Adrenal gland (tissue), 12 donors: ENCODE data around the gene APBB2. TPM values are rescaled to one million over a fixed set of nuclear protein-coding genes. Genes with fewer than 3 reads are reported as not detected.

ENCODE experiments used
- DNase-seq, 7 donors: peaks; one replicate each; pipeline ENCODE4 v3.0.0-alpha.2; 2019 to 2020
- H3K27ac ChIP-seq, 5 donors: fragments of 200-600 bp; sonication (generic) in 4 of 5; 1 replicate in 3 of 5; 2 replicates in 2 of 5; pipeline versions ENCODE4 v1.5.1 to v1.8.0; 2016 to 2020; ENCODE audit warnings: mild to moderate bottlenecking in 1 of 5
- H3K27me3 ChIP-seq: fragments of 200-600 bp; 2 replicates; pipeline ENCODE4 v1.8.0; 2021
- H3K36me3 ChIP-seq, 2 donors: fragments of 200-600 bp; replicated peaks in 1 of 2; 1 replicate in 1 of 2; 2 replicates in 1 of 2; pipeline versions ENCODE4 v1.5.1 to v1.8.0; 2018 to 2022
- H3K4me1 ChIP-seq, 2 donors: fragments of 200-600 bp; replicated peaks in 1 of 2; 1 replicate in 1 of 2; 2 replicates in 1 of 2; pipeline versions ENCODE4 v1.5.1 to v1.8.0; 2018 to 2021
- H3K4me3 ChIP-seq, 4 donors: fragments of 200-600 bp; sonication (generic) in 3 of 4; one replicate each; pipeline ENCODE4 v1.5.1; 2016 to 2018
- H3K9me3 ChIP-seq, 3 donors: fragments of 200-600 bp; sonication (generic) in 1 of 3; replicated peaks in 1 of 3; 1 replicate in 2 of 3; 2 replicates in 1 of 3; pipeline versions ENCODE4 v1.5.1 to v1.8.0; 2016 to 2021
- CTCF ChIP-seq, 6 experiments: fragments of 450-650 bp in 4 of 6; fragments of 200-600 bp in 2 of 6; sonication (generic) in 1 of 6; IDR thresholded peaks; 1 replicate in 5 of 6; 2 replicates in 1 of 6; pipeline versions ENCODE4 v1.5.1 to v1.8.0; 2016 to 2021; ENCODE audit warnings: antibody characterized with exemption in 6 of 6, mild to moderate bottlenecking in 2 of 6, moderate library complexity in 1 of 6
- POLR2A ChIP-seq, 2 donors: fragments of 450-650 bp; IDR thresholded peaks; one replicate each; pipeline ENCODE4 v1.6.1; 2017; ENCODE audit warnings: antibody characterized with exemption in 2 of 2, mild to moderate bottlenecking in 2 of 2, moderate library complexity in 1 of 2
- WGBS, 4 donors: extraction: QIAGEN DNeasy Blood & Tissue Kit in 2 of 4; methylation state at CpG; one replicate each; pipeline versions ENCODE4 v1.1.5 to v1.1.7; 2013 to 2017; 5-methylcytosine and 5-hydroxymethylcytosine counted together
- intact Hi-C, 2 donors: fragments of 100-400 bp; cut with DNase I; formaldehyde crosslinking; loops; one replicate each; pipeline versions ENCODE4 v1.14.1 to v1.15.0; 2022 to 2023
- polyA plus RNA-seq, 3 donors: library from polyadenylated mRNA; stranded (reverse); fragments of 200-250 nt in 2 of 3; fragments of 350-450 nt in 1 of 3; fragmentation: Illumina TruSeq in 1 of 3; extraction: RNeasy Lipid Tissue Mini Kit (QIAGEN cat#74804) in 1 of 3; gene quantifications; one replicate each; pipeline ENCODE4 v1.2.3, GENCODE V29; 2013 to 2014
- total RNA-seq, 9 donors: library from RNA; depleted of rRNA in 4 of 9; stranded (reverse); fragments of >200 nt in 4 of 9; fragments of 120-200 nt in 1 of 9; fragmentation: NEBNext Ultra II Directional in 1 of 9; extraction: Animal tissue kit (Norgen Biotek cat#: 25700) in 1 of 9; gene quantifications; one replicate each; pipeline versions ENCODE4 v1.1.0 to v1.2.4, GENCODE V29; 2013 to 2023
- donor health status: healthy with polysubstance abuse.
- donor health status: Bipolar disorder and iron deficiency.
- donor health status: DM: yes; HTN: yes; CAD: no.
- donor health status: DM: no; HTN: no; CAD: no.
- donor health status: DM: no; HTN: no; CAD: no.
- donor health status: DM: yes; HTN: yes; CAD: no.

The APBB2 gene
- total and polyA plus RNA-seq, 12 donors = 12.4 to 135 (median 39.7) TPM

DNA sequence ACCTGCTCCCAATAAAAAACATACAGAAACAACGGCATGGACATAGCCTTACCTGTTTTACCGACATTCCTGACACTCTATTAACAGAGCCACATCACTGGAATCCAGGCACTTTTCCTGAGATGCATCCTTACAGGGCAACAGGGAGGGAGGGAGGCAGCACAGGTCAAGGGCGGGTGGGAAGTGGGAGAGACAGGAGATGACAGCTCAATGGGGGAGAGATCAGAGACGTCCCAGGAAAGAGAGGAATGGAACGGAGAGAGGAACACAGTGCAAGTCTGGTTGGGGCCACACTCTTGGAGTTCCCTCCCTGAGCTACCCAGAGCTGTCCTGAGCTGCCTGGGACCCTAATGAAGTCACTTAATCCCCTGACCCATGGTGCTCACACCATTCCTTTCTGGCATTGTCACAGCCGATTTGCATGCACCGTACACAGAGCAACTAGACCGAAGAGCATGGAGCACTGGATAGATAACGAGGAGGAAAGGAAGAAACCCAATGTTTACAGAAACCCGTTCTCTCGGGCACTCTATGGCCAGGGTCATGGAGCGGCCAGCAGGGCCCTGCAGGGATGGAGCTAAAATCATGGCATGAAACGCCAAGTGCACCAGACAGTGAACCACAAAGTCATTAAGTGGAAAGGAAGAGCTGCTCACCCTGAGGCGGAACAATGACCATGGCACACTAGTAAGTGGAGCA is 371.5 kb downstream of the APBB2 start:
- Histone ChIP-seq H3K4me3 (no peak overlapping the region), H3K27me3 (no peaks in the 10 kb centered on the region), H3K9me3 (no peaks in the 10 kb centered on the region), H3K36me3 (no peaks in the 10 kb centered on the region), H3K4me1 (no peaks in the 10 kb centered on the region), H3K27ac (no peak overlapping the region)
- DNase-seq = no peak
- 72 to 84% (median 77%) methylated on average over 14 of the region's 14 CpGs for WGBS, 4 donors
- TF ChIP-seq CTCF (IDR thresholded peaks at IDR 0.05) (no peak), POLR2A (IDR thresholded peaks at IDR 0.05) (no peak)
- intact Hi-C loops = loop anchor here in 1 of 2 donors (5.0 kb wide), 1 partner anchor 44 kb away; no protein-coding TSS in a partner anchor

- Histone ChIP-seq H3K36me3 (no peaks in the 10 kb centered on the region), H3K4me3 (no peak overlapping the region), H3K27ac (no peak overlapping the region), H3K9me3 (no peaks in the 10 kb centered on the region), H3K27me3 (no peaks in the 10 kb centered on the region), H3K4me1 (no peaks in the 10 kb centered on the region)
- no peak for DNase-seq
- WGBS, 4 donors = 83 to 87% (median 85%) methylated on average over 13 of the region's 13 CpGs
- no peak for TF ChIP-seq CTCF (IDR thresholded peaks at IDR 0.05)
- TF ChIP-seq POLR2A (IDR thresholded peaks at IDR 0.05) = no peak
- intact Hi-C loops = loop anchor here in 1 of 2 donors (5.0 kb wide), 1 partner anchor 45 kb away; no protein-coding TSS in a partner anchor
Observed at GRCh38 chr4:40842318-40842717, 372.0 kb downstream of the APBB2 start.

DNA sequence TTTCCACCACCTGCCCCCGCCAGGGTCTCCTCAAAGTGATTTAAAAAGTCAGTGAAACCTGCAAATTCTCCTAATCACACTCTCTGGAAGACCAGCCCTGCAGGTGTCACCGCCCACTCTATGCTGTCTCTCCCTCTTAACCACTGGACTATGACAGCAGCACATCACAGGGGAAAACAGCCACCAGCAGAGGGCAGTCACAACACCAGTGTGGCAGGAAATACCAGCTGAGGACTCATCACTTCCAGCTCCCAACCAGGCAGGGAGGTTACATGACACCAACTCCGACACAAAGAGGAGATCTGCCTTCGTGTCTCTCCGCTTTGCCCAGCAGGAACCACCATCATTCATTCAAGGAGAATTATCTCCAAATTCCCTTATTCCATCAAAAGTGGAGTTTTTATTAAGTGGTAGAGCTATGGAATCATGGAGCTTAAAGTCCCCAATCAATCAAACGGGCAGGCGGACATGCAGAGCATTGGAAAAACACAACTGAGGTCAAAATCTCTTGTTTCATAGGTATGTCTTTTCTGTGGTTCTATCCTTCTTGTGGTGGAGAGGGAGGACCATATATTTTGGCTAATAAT is 373.3 kb downstream of the APBB2 start:
- Histone ChIP-seq H3K36me3 (no peaks in the 10 kb centered on the region), H3K4me3 (no peak overlapping the region), H3K27me3 (no peaks in the 10 kb centered on the region), H3K4me1 (no peaks in the 10 kb centered on the region), H3K9me3 (no peaks in the 10 kb centered on the region), H3K27ac (no peak overlapping the region)
- intact Hi-C loops = loop anchor here in 1 of 2 donors (5.0 kb wide), 1 partner anchor 46 kb away; no protein-coding TSS in a partner anchor
- DNase-seq = peak; percentile 68 to 90 (median 85)
- WGBS, 4 donors = 70 to 79% (median 77%) methylated on average over 7 of the region's 7 CpGs
- peak; percentile 42 to 67 (median 62) for TF ChIP-seq CTCF (IDR thresholded peaks at IDR 0.05)
- no peak for TF ChIP-seq POLR2A (IDR thresholded peaks at IDR 0.05)

DNA sequence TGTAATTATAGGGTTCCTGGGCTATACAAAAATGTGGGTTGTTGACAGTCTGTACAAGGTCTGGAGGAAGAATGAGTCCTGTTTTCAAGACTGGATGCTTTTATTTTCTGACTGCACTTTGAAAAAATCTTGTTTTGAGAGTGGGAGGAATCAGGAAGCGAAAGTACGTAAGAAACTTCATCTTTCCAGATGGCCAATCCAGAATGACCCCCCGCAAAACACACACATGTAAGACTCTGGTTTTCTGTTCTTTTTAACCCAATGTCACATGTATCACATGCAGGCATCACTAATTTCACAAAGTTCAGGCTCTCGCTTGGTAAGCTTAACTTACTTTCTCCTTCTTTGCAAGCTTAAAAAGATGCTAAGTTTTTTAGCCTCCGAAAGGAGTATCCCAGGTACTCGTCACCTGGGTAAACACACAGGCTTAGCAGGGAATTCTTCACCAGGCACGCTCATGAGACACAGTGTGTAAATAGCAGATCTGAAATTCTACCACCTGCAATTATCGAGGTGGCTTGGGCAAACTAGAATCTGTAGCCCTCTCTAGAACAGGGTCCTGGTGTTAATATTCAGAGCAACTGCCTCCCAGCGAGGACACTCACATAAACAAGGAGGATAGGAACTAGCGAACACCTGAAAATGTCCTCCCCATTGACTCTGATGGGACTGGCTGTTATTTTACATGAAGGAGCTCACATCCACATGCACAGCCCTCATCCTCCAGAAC is 373.9 kb downstream of the APBB2 start:
- H3K36me3 ChIP-seq = no peaks in the 10 kb centered on the region
- no peak for TF ChIP-seq CTCF (IDR thresholded peaks at IDR 0.05)
- TF ChIP-seq POLR2A (IDR thresholded peaks at IDR 0.05) = no peak
- no peak for DNase-seq
- intact Hi-C loops = loop anchor here in 1 of 2 donors (5.0 kb wide), 1 partner anchor 47 kb away; no protein-coding TSS in a partner anchor
- H3K27me3 ChIP-seq = no peaks in the 10 kb centered on the region
- WGBS, 4 donors = 80 to 92% (median 86%) methylated on average over 10 of the region's 10 CpGs
- H3K4me1 ChIP-seq = no peaks in the 10 kb centered on the region
- H3K9me3 ChIP-seq = no peaks in the 10 kb centered on the region
- H3K27ac ChIP-seq = no peak overlapping the region
- no peak overlapping the region for H3K4me3 ChIP-seq
